ENCODE measurements around the gene IGF2BP2.
"Not testable (repeated sequence)": the region's sequence is repeated elsewhere in the genome, so short reads cannot be mapped to it uniquely, and the experiment has no call there.

The IGF2BP2 gene

GRCh38 chr3:185825006-185825638 is at the start of gene IGF2BP2:
TSS of gene IGF2BP2 (minus strand) at chr3:185825042. CDS start at chr3:185824960, 82 bp downstream.
- in situ Hi-C loops (cut with MboI; ENCODE audit: low sequenced_read_pairs) = no loop called here

GRCh38 chr3:185874119-185874518 is 49.3 kb upstream of the IGF2BP2 start:
- in situ Hi-C loops (cut with MboI; ENCODE audit: low sequenced_read_pairs) = no loop called here

- in situ Hi-C loops (cut with MboI; ENCODE audit: low sequenced_read_pairs) = no loop called here
Measured at GRCh38 chr3:185867650-185868049, 42.8 kb upstream of the IGF2BP2 start.

GRCh38 chr3:185866995-185867394 is 42.2 kb upstream of the IGF2BP2 start:
- in situ Hi-C loops (cut with MboI; ENCODE audit: low sequenced_read_pairs) = no loop called here

GRCh38 chr3:185866555-185866954 is 41.7 kb upstream of the IGF2BP2 start:
- in situ Hi-C loops (cut with MboI; ENCODE audit: low sequenced_read_pairs) = no loop called here

GRCh38 chr3:185865247-185865646 is 40.4 kb upstream of the IGF2BP2 start:
- in situ Hi-C loops (cut with MboI; ENCODE audit: low sequenced_read_pairs) = no loop called here

GRCh38 chr3:185864767-185865166 is 39.9 kb upstream of the IGF2BP2 start:
- in situ Hi-C loops (cut with MboI; ENCODE audit: low sequenced_read_pairs) = no loop called here

GRCh38 chr3:185862920-185863319 is 38.1 kb upstream of the IGF2BP2 start:
- in situ Hi-C loops (cut with MboI; ENCODE audit: low sequenced_read_pairs) = no loop called here

- in situ Hi-C loops (cut with MboI; ENCODE audit: low sequenced_read_pairs) = no loop called here
Measured at GRCh38 chr3:185859294-185859972, 34.6 kb upstream of the IGF2BP2 start.

GRCh38 chr3:185858502-185859225 is 33.8 kb upstream of the IGF2BP2 start:
- in situ Hi-C loops (cut with MboI; ENCODE audit: low sequenced_read_pairs) = no loop called here

- in situ Hi-C loops (cut with MboI; ENCODE audit: low sequenced_read_pairs) = no loop called here
Measured at GRCh38 chr3:185857208-185857607, 32.4 kb upstream of the IGF2BP2 start.

GRCh38 chr3:185856652-185857051 is 31.8 kb upstream of the IGF2BP2 start:
- in situ Hi-C loops (cut with MboI; ENCODE audit: low sequenced_read_pairs) = no loop called here

GRCh38 chr3:185853771-185854170 is 28.9 kb upstream of the IGF2BP2 start:
- in situ Hi-C loops (cut with MboI; ENCODE audit: low sequenced_read_pairs) = not testable (repeated sequence)

- in situ Hi-C loops (cut with MboI; ENCODE audit: low sequenced_read_pairs) = no loop called here
Measured at GRCh38 chr3:185852635-185853034, 27.8 kb upstream of the IGF2BP2 start.

- in situ Hi-C loops (cut with MboI; ENCODE audit: low sequenced_read_pairs) = no loop called here
Measured at GRCh38 chr3:185851959-185852358, 27.1 kb upstream of the IGF2BP2 start.

GRCh38 chr3:185851046-185851445 is 26.2 kb upstream of the IGF2BP2 start:
- in situ Hi-C loops (cut with MboI; ENCODE audit: low sequenced_read_pairs) = no loop called here

GRCh38 chr3:185847506-185847905 is 22.7 kb upstream of the IGF2BP2 start:
- in situ Hi-C loops (cut with MboI; ENCODE audit: low sequenced_read_pairs) = no loop called here

- in situ Hi-C loops (cut with MboI; ENCODE audit: low sequenced_read_pairs) = no loop called here
Measured at GRCh38 chr3:185846037-185846436, 21.2 kb upstream of the IGF2BP2 start.

GRCh38 chr3:185844051-185844450 is 19.2 kb upstream of the IGF2BP2 start:
- in situ Hi-C loops (cut with MboI; ENCODE audit: low sequenced_read_pairs) = no loop called here

GRCh38 chr3:185843635-185844034 is 18.8 kb upstream of the IGF2BP2 start:
- in situ Hi-C loops (cut with MboI; ENCODE audit: low sequenced_read_pairs) = no loop called here

- in situ Hi-C loops (cut with MboI; ENCODE audit: low sequenced_read_pairs) = no loop called here
Measured at GRCh38 chr3:185843126-185843525, 18.3 kb upstream of the IGF2BP2 start.

- in situ Hi-C loops (cut with MboI; ENCODE audit: low sequenced_read_pairs) = no loop called here
Measured at GRCh38 chr3:185842241-185842640, 17.4 kb upstream of the IGF2BP2 start.
